COLO668 (cell line): ENCODE measurements around the gene CA6.
"Not testable (repeated sequence)": the region's sequence is repeated elsewhere in the genome, so short reads cannot be mapped to it uniquely, and the experiment has no call there.

Source experiments
- DNase-seq: peaks from one replicate; lab custom pipeline; 2025; ENCODE audit not compliant: unreplicated experiment; lab: John Stamatoyannopoulos, UW

Gene CA6

GRCh38 chr1:8968902-8969301 lies 23.2 kb downstream of the CA6 start:
- DNase-seq: not testable (repeated sequence)

DNA sequence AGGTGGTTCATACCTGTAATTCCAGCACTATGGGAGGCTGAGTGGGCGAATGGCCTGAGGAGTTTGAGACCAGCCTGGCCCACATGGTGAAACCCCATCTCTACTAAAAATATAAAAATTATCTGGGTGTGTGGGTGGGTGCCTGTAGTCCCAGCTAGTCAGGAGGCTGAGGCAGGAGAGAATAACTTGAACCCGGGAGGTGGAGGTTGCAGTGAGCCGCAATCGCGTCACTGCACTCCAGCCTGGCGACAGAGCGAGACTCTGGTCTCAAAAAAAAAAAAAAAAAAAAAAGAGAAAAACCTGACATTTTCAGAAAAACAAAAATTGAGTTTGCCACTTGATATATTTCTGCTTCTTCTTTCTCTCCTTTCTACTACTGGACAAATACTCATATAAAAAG lies 24.3 kb downstream of the CA6 start:
- DNase-seq: no peak

GRCh38 chr1:8970870-8971337 lies 25.2 kb downstream of the CA6 start:
- no peak for DNase-seq

- DNase-seq: no peak
These were observed 28.9 kb downstream of the CA6 start for GRCh38 chr1:8974551-8974950.

DNA sequence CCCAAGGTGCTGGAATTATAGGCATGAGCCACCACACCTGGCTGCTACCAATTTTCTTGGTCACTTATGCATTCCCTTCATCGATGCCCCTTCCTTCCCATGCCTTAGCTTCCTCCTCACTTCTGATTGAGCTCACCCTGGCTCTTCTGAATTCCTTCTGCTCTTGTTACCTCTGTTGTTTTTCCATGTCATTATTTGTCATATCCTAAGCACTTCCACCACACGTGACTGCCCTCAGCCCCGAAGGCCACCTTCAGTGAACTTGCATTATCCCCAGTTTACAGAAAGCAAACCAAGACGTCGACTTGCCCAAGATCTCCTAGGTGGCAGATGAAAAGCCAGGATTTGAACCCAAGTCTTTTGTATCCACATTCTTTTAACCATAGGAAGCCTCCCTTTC lies 30.7 kb downstream of the CA6 start:
- no peak for DNase-seq

DNA sequence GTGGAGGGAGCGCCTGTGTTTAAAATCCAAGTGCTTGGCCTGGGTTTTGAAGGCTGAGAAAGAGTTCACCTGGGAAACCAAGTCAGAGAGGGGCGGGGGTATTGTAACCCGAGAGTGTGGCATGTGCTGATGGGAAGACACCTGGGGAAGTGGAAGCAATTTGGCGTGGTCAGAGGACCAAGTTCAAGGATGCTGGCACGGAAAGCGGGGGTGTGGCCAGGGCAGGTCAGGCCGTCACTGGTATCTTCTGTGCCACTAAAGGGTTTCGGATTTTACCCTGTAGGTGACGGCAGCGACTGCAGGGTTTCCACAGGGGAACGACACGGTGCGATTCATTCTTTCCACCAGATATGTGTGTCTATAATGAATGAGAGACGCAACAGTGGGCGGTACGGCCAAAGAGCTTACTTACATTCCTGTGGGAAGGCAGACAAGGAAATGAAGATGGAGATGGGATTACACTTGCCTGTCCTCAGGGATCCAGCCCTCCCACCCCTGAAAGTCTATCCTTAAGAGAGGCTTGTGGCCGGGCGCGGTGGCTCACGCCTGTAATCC lies 31.3 kb downstream of the CA6 start:
- no peak for DNase-seq

GRCh38 chr1:8980656-8981055 lies 35.0 kb downstream of the CA6 start:
- no peak for DNase-seq

- DNase-seq: no peak
These were observed 35.5 kb downstream of the CA6 start for GRCh38 chr1:8981169-8981568.

- no peak for DNase-seq
These were observed 38.5 kb downstream of the CA6 start for GRCh38 chr1:8984203-8984602.

GRCh38 chr1:8984990-8985389 lies 39.3 kb downstream of the CA6 start:
- no peak for DNase-seq

DNA sequence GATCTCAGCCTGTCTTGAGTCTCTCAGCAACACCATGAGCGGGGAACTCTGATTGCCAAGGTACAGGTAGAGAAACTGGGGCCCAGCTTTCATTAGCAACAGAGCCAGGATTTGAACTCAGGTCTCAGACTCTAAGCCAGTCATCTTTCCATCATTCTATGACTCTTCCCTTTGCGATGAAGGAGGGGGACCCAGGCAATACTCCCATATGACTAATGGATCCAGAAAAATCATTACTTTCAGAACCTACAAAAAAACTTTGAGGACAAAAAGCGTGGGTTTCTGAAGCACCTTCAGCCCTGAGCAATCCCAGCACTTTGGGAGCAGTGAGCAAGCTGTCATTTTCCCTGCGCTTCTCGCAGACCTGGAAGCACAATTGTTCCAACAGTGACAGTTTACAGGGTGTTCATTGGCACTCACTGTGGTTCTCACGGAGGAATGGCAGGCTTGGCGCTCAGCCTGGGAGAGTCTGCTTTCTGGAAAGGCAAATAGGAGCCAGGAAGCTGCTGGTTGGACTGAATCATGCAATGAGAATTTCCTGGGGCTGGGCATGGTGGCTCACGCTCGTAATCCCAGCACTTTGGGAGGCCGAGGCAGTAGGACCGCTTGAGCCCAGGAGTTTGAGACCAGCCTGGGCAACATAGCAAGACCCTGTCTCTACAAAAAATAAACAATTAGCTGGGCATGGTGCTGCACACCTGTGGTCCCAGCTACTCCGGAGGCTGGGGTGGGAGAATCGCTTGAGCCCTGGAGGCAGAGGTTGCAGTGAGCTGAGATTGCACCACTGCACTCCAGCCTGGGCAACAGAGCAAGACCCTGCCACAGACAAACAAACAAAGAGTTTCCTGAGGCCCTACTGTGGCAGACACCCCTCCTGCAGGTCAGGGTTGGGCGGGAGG lies 40.5 kb downstream of the CA6 start:
- no peak for DNase-seq

DNA sequence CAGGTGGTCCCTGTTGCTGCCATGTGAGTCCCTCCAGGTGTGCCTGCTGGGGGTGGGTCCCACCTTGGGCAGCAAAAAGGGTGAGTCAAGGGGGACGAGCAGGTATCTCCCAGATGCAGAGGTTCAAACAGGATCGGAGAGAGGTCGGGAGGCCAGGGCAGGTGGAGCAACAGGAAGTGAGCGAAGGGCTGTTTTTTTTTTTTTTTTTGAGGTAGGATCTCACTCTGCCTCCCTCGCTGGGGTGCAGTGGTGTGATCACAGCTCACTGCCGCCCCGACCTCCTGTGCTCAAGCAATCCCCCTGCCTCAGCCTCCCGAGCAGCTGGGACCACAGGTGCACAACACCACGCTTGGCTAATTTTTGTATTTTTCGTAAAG lies 41.1 kb downstream of the CA6 start:
- DNase-seq: no peak

DNA sequence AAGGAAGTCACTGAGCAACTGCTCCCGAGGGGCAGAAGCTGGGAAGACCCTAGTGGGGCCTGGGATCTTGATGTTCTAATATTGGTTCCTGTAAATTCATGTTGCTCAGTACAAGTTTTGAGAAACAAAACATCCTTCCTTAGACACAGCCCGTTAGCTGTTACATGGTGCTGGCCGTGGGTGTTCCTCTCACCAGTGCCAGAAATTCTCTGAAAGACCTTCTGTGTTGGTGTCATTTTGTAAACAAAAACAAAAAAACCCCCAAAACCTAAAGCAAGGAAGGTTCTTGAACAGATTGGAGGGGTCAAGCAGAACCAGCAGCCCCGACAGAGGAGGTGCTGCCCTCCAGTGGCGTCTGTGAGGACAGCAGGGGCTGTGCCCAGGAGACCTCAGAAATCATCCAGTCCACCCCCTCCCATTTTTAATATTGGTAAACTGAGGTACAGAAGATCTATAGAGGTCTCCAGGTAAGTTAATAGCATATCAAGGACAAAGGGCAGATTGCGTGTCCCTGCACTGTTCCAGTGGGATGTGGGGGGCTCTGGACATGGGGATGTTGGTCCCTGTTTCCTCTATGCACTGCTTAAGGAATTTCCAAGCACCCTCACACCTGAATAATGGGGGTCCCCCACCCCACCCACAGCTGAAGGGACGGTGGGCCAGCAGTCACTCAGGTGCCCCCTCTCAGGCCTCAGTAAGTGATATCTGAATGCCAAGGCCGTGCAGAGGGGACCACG lies 42.4 kb downstream of the CA6 start:
- peak; percentile 60 for DNase-seq

GRCh38 chr1:8988618-8988967 lies 42.9 kb downstream of the CA6 start:
- no peak for DNase-seq

DNA sequence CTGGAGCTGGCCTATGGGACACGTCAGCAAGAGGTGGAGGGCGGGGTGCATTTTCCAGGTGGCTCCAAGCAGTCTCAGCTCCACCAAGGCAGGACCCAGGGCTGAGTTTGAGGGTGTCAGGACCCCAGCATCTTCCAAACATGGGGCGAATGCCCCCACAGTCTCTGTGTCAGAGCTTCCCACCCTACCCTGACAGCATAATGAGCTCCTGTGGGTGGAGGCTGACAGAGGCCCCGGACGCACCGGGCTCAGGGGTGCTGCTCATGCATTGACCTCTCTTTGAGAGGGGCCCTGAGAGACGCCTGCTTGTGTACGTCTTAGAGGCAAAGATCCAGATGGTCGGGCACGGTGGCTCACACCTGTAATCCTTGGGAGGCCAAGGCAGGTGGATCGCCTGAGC lies 43.4 kb downstream of the CA6 start:
- DNase-seq: no peak

DNA sequence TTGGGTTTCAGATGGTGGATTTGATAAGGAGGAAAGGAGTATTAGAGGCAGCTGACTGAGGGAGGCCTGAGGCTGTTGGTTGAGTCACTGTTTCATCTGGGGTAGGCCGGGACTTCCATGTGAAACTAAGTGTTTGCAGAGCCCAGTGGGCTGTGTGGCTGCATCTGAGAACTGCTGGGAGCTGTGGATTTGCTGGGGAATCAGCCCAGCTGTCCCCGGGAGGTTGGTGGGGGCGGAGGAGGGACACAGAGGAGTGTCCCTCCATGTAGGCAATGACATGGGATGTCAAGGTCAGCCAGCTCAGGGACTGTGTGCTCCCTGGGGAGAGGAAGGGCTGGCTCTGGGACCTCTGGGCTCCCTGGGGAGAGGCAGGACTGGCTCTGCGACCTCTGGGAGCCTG lies 44.2 kb downstream of the CA6 start:
- no peak for DNase-seq

- no peak for DNase-seq
These were observed 47.4 kb downstream of the CA6 start for GRCh38 chr1:8992936-8993687.

DNA sequence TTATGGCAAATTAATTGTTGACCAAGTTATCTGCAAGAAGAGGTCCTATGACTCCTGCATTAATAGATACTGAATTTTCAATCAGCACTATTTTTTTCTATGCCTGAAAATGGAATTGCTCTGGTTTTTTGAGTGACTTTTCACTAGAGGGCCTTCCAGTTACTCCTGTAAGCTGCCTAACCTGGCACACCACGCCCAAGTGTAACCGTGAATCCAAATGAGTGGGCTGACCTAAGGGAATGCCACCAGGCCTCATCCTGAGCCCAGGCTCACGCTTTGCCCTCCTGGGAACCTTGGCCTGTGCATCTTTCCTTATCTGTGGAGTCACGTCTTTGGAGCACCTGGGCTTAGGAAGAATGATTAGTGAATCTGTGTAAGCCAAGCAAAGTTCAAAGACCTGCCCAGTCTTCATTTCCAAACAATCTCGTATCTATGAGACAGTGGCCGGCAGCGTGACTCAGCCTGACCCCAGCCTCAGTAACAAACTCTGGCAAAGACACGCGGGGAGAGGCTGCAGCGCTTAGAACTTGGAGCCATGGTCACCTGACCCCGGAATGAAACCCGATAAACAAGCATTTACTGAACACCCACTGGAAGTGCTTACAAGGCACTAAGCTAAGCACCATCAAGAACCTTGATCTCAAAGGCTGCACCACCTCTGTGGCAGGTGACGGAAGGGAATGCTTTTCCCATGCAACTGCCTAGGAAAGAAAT lies 48.5 kb downstream of the CA6 start:
- DNase-seq: not testable (repeated sequence)

GRCh38 chr1:9001534-9002214 lies 56.0 kb downstream of the CA6 start:
- peak; percentile 41 for DNase-seq

- DNase-seq: not testable (repeated sequence)
These were observed 56.5 kb downstream of the CA6 start for GRCh38 chr1:9002215-9002560.
